A673 (cell line): ENCODE results near the gene ST6GALNAC5. TPM values are rescaled to one million over a fixed set of nuclear protein-coding genes. Genes with fewer than 3 reads are reported as not detected.

Experiments used
- BruUV-seq: library from RNA; stranded (reverse); fragments of 400-500 nt; replicated peaks from 2 replicates; lab custom pipeline; 2021; lab: Mats Ljungman, UMichigan
- CTCF ChIA-PET: fragments of 300-600 bp; sonication (Branson Sonifier 250); formaldehyde crosslinking; loops from one replicate; lab custom pipeline; 2022; ENCODE audit warnings: antibody characterized with exemption; lab: Charles Lee
- POLR2A ChIA-PET: fragments of 300-600 bp; sonication (Branson Sonifier 250); formaldehyde crosslinking; loops from one replicate; lab custom pipeline; 2022; ENCODE audit warnings: antibody characterized with exemption; ENCODE audit not compliant: low non-redundant PET; lab: Charles Lee
- DNase-seq: peaks from one replicate; pipeline ENCODE4 v3.0.0-alpha.2; 2015; ENCODE audit warnings: low spot score
- H3K27ac ChIP-seq: fragments of 200-600 bp; sonication (generic); 2 replicates; pipeline ENCODE4 v1.5.1; 2016; ENCODE audit warnings: mixed run types, low read depth, mild to moderate bottlenecking, mixed read lengths, antibody characterized with exemption, low read length; ENCODE audit not compliant: poor library complexity, severe bottlenecking
- H3K27me3 ChIP-seq: fragments of 200-600 bp; sonication (generic); replicated peaks from 2 replicates; pipeline ENCODE4 v1.6.1; 2017; ENCODE audit warnings: mixed run types, low read depth, mild to moderate bottlenecking, mixed read lengths, antibody characterized with exemption, low read length; ENCODE audit not compliant: insufficient read depth, poor library complexity
- H3K36me3 ChIP-seq: fragments of 200-600 bp; sonication (generic); 2 replicates; pipeline ENCODE4 v1.6.1; 2016; ENCODE audit warnings: mixed run types, mild to moderate bottlenecking, mixed read lengths, antibody characterized with exemption, low read length; ENCODE audit not compliant: insufficient read depth, poor library complexity, severe bottlenecking
- H3K4me1 ChIP-seq: fragments of 200-600 bp; sonication (generic); 2 replicates; pipeline ENCODE4 v1.6.1; 2017; ENCODE audit warnings: mixed run types, mild to moderate bottlenecking, mixed read lengths, antibody characterized with exemption, low read length; ENCODE audit not compliant: insufficient read depth, poor library complexity, severe bottlenecking
- H3K4me3 ChIP-seq: fragments of 200-600 bp; sonication (generic); 2 replicates; pipeline ENCODE4 v1.5.1; 2016; ENCODE audit warnings: low read depth, mixed run types, mild to moderate bottlenecking, mixed read lengths, low read length; ENCODE audit not compliant: poor library complexity, severe bottlenecking
- H3K9me3 ChIP-seq: fragments of 200-600 bp; sonication (generic); 2 replicates; pipeline ENCODE4 v1.6.1; 2016; ENCODE audit warnings: mixed run types, low read depth, mild to moderate bottlenecking, mixed read lengths, antibody characterized with exemption, low read length; ENCODE audit not compliant: poor library complexity, severe bottlenecking
- EZH2 ChIP-seq: fragments of 200-600 bp; sonication (generic); IDR thresholded peaks from 2 replicates; pipeline ENCODE4 v1.6.1; 2017; ENCODE audit warnings: borderline replicate concordance, low read depth, mild to moderate bottlenecking, mixed read lengths, antibody characterized with exemption, low read length; ENCODE audit not compliant: poor library complexity, severe bottlenecking
- intact Hi-C: fragments of 100-400 bp; cut with micrococcal nuclease; formaldehyde crosslinking; loops from one replicate; pipeline ENCODE4 v1.10.0; 2022; ENCODE audit not compliant: unreplicated experiment
- total RNA-seq: library from RNA; stranded (reverse); gene quantifications from 2 replicates; pipeline ENCODE4 v1.2.3, GENCODE V29; 2021
- TF ChIP-seq, protein P1 (sequence below): fragments of 300-800, 200-600 bp; sonication (generic); conservative IDR thresholded peaks from 2 replicates; pipeline ENCODE4 v1.5.1; 2017; ENCODE audit warnings: low read depth, mild to moderate bottlenecking, antibody characterized with exemption, low read length, moderate library complexity, mixed read lengths

The ST6GALNAC5 gene
- total RNA-seq, 1 experiment from 2014 or later: not detected

DNA sequence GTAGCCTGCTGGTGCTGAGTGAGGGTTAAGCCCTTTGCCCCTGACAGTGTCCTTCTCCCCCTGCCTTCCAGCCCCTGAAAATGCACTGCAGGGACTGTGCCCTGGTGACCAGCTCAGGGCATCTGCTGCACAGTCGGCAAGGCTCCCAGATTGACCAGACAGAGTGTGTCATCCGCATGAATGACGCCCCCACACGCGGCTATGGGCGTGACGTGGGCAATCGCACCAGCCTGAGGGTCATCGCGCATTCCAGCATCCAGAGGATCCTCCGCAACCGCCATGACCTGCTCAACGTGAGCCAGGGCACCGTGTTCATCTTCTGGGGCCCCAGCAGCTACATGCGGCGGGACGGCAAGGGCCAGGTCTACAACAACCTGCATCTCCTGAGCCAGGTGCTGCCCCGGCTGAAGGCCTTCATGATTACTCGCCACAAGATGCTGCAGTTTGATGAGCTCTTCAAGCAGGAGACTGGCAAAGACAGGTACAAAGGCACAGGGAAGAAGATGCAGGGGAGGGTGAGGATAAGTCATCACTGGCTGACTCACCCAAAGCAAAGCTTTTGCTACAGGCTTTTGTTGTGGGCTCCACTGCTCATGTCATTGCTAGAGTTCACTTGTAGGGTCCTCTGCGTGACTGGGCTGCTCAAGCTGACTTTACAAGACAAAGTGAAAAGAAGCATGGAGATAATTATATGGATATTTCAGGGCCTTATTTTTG, 177.0 kb downstream of the ST6GALNAC5 start:
- no TSS peak for BruUV-seq
- Histone ChIP-seq H3K27me3 (peaks cover 18% of the 10 kb centered on the region), H3K36me3 (no peaks in the 10 kb centered on the region), H3K9me3 (no peaks in the 10 kb centered on the region), H3K4me1 (no peaks in the 10 kb centered on the region), H3K27ac (no peak overlapping the region), H3K4me3 (no peak overlapping the region)
- no peak for DNase-seq
- TF ChIP-seq, protein P1, sequence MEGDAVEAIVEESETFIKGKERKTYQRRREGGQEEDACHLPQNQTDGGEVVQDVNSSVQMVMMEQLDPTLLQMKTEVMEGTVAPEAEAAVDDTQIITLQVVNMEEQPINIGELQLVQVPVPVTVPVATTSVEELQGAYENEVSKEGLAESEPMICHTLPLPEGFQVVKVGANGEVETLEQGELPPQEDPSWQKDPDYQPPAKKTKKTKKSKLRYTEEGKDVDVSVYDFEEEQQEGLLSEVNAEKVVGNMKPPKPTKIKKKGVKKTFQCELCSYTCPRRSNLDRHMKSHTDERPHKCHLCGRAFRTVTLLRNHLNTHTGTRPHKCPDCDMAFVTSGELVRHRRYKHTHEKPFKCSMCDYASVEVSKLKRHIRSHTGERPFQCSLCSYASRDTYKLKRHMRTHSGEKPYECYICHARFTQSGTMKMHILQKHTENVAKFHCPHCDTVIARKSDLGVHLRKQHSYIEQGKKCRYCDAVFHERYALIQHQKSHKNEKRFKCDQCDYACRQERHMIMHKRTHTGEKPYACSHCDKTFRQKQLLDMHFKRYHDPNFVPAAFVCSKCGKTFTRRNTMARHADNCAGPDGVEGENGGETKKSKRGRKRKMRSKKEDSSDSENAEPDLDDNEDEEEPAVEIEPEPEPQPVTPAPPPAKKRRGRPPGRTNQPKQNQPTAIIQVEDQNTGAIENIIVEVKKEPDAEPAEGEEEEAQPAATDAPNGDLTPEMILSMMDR: no peak
- TF ChIP-seq EZH2: no peak
- intact Hi-C loops: loop anchor here (1.0 kb wide), 1 partner anchor 45 kb away; no protein-coding TSS in a partner anchor
- ChIA-PET CTCF (no interaction called here), POLR2A (no interaction called here)

DNA sequence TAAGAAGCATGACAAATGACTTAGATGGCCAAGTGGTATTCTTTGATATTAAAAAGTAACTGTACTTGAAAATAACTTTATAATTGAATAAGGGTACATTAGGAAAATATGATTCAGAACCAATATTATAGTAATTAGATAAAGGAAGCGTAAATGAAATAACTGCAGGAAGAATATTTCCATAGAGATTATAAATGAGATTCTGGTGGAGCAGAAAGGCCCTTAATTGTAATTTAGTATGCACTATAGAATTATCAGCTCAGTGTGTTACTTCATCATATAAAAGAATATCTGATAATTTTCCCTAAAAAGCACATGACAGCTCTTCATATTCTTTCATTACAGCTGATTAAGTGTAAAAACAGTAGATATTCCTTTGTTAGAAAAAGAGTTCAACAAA, 180.3 kb downstream of the ST6GALNAC5 start:
- BruUV-seq: no TSS peak
- POLR2A ChIA-PET: no interaction called here

DNA sequence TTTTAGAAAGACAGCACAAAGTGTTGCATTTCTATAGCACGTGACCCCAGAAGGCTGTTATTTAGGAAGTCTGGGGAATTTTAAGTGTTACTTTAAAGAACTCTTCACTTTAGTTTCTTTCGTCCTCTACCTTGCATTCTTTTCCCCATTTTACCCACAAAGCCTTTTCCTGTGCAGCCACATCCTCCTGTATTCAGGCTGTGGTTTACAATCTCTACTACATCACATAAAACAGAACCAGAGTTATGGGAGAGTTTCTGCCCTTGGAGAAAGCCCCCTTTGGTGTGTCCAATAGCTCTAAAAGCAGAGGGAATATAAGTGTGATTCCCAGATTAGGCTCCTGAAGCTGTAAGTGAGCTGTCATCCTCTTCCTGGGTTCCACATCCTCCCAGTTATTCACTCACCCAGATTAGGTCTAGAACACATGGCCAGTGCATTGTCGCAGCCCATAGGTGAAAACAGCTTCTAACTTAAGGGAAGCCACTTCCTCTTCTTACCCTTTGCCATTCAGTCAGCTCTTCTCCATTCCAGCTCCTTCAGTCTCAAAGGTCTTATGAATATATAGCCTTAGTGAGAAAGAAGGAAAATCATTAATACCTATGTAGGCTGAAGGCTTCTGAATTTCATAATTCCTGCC, 180.8 kb downstream of the ST6GALNAC5 start:
- Histone ChIP-seq H3K36me3 (no peaks in the 10 kb centered on the region), H3K27ac (no peak overlapping the region), H3K27me3 (peaks cover 18% of the 10 kb centered on the region), H3K9me3 (no peaks in the 10 kb centered on the region), H3K4me3 (no peak overlapping the region), H3K4me1 (no peaks in the 10 kb centered on the region)
- POLR2A ChIA-PET: no interaction called here
- intact Hi-C loops: no loop called here
- DNase-seq: no peak
- BruUV-seq: no TSS peak
- TF ChIP-seq, protein P1: no peak
- no peak for TF ChIP-seq EZH2
- CTCF ChIA-PET: no interaction called here

More for the DNA sequence above, 180.3 kb downstream of the ST6GALNAC5 start:
- H3K9me3 ChIP-seq: no peaks in the 10 kb centered on the region
- no peaks in the 10 kb centered on the region for H3K36me3 ChIP-seq
- CTCF ChIA-PET: no interaction called here
- intact Hi-C loops: no loop called here
- TF ChIP-seq EZH2: no peak
- TF ChIP-seq, protein P1: no peak
- H3K4me3 ChIP-seq: no peak overlapping the region
- H3K4me1 ChIP-seq: no peaks in the 10 kb centered on the region
- H3K27me3 ChIP-seq: peaks cover 18% of the 10 kb centered on the region
- no peak overlapping the region for H3K27ac ChIP-seq
- DNase-seq: no peak
